Mesenchymal stem cell (in vitro differentiated cells and primary cell): ENCODE data around the gene REX1BD.
"Not testable (repeated sequence)": the region's sequence is repeated elsewhere in the genome, so short reads cannot be mapped to it uniquely, and the experiment has no call there.

Experiments
- DNase-seq: peaks from one replicate; pipeline ENCODE4 v3.0.0-alpha.2; 2013
- H2AFZ ChIP-seq: one replicate; pipeline ENCODE4 v1.6.1; 2013; ENCODE audit warnings: low read depth, mild to moderate bottlenecking, control low read depth, inconsistent platforms, low read length, moderate library complexity
- H2AK5ac ChIP-seq: 2 replicates; pipeline ENCODE4 v1.6.1; 2013; ENCODE audit warnings: low read length, moderate library complexity, mild to moderate bottlenecking, inconsistent platforms; ENCODE audit not compliant: severe bottlenecking
- H2BK120ac ChIP-seq: one replicate; pipeline ENCODE4 v1.6.1; 2013; ENCODE audit warnings: low read depth, mild to moderate bottlenecking, inconsistent platforms, low read length, moderate library complexity
- H2BK12ac ChIP-seq, 2 experiments: one replicate each; pipeline ENCODE4 v1.6.1; 2013; ENCODE audit warnings: inconsistent platforms in 2 of 2, low read length in 2 of 2, mild to moderate bottlenecking in 2 of 2, moderate library complexity in 2 of 2, control low read depth in 1 of 2
- H2BK15ac ChIP-seq: one replicate; pipeline ENCODE4 v1.6.1; 2013; ENCODE audit warnings: mild to moderate bottlenecking, low read depth, inconsistent platforms; ENCODE audit not compliant: poor library complexity, severe bottlenecking
- H2BK5ac ChIP-seq: 2 replicates; pipeline ENCODE4 v1.6.1; 2013; ENCODE audit warnings: low read depth, mild to moderate bottlenecking, low read length, control low read depth, inconsistent platforms; ENCODE audit not compliant: poor library complexity, severe bottlenecking
- H3K14ac ChIP-seq, 2 experiments: one replicate each; pipeline ENCODE4 v1.6.1; 2013; ENCODE audit warnings: inconsistent platforms in 2 of 2, low read length in 2 of 2, control low read depth in 1 of 2, mild to moderate bottlenecking in 1 of 2, moderate library complexity in 1 of 2
- H3K18ac ChIP-seq, 2 experiments: one replicate each; pipeline ENCODE4 v1.6.1; 2013; ENCODE audit warnings: inconsistent platforms in 2 of 2, low read length in 2 of 2, control low read depth in 1 of 2, low read depth in 1 of 2, mild to moderate bottlenecking in 1 of 2
- H3K23ac ChIP-seq, 2 experiments: one replicate each; pipeline ENCODE4 v1.6.1; 2013; ENCODE audit warnings: inconsistent platforms in 2 of 2, low read length in 2 of 2, mild to moderate bottlenecking in 2 of 2, moderate library complexity in 2 of 2, control low read depth in 1 of 2
- H3K27ac ChIP-seq: 2 replicates; pipeline ENCODE4 v1.5.1; 2013; ENCODE audit warnings: mild to moderate bottlenecking, moderate library complexity, low read length, control low read depth, inconsistent platforms; ENCODE audit not compliant: poor library complexity, severe bottlenecking
- H3K27me3 ChIP-seq, 2 experiments: 2 replicates each; pipeline versions ENCODE4 v1.6.1 to v1.7.0; 2013; ENCODE audit warnings: low read length in 2 of 2, mild to moderate bottlenecking in 2 of 2, moderate library complexity in 2 of 2, control low read depth in 1 of 2, inconsistent platforms in 1 of 2; ENCODE audit not compliant: control insufficient read depth in 1 of 2, insufficient read depth in 1 of 2
- H3K36me3 ChIP-seq, 2 experiments: 2 replicates each; pipeline versions ENCODE4 v1.6.1 to v1.7.0; 2013; ENCODE audit warnings: low read length in 2 of 2, control low read depth in 1 of 2, inconsistent platforms in 1 of 2, low read depth in 1 of 2, mild to moderate bottlenecking in 1 of 2; ENCODE audit not compliant: insufficient read depth in 2 of 2, control insufficient read depth in 1 of 2
- H3K4ac ChIP-seq, 2 experiments: one replicate each; pipeline ENCODE4 v1.6.1; 2013; ENCODE audit warnings: inconsistent platforms in 2 of 2, low read length in 2 of 2, mild to moderate bottlenecking in 2 of 2, moderate library complexity in 2 of 2, control low read depth in 1 of 2, low read depth in 1 of 2
- H3K4me1 ChIP-seq: 2 replicates; pipeline ENCODE4 v1.6.1; 2013; ENCODE audit warnings: low read depth, low read length, control low read depth; ENCODE audit not compliant: control insufficient read depth, insufficient read depth
- H3K4me2 ChIP-seq: 2 replicates; pipeline ENCODE4 v1.6.1; 2013; ENCODE audit warnings: low read length, mild to moderate bottlenecking, inconsistent platforms; ENCODE audit not compliant: poor library complexity, severe bottlenecking
- H3K4me3 ChIP-seq, 2 experiments: 2 replicates each; pipeline versions ENCODE4 v1.5.1 to v1.7.0; 2013; ENCODE audit warnings: low read length in 2 of 2, mild to moderate bottlenecking in 2 of 2, control low read depth in 1 of 2, low read depth in 1 of 2; ENCODE audit not compliant: insufficient read depth in 1 of 2
- H3K79me1 ChIP-seq: replicated peaks from 2 replicates; pipeline ENCODE4 v1.6.1; 2013; ENCODE audit warnings: mild to moderate bottlenecking, control low read depth, low read length, inconsistent platforms; ENCODE audit not compliant: poor library complexity, severe bottlenecking
- H3K9ac ChIP-seq: 2 replicates; pipeline ENCODE4 v1.7.0; 2013; ENCODE audit warnings: mild to moderate bottlenecking, low read length, moderate library complexity
- H3K9me3 ChIP-seq: 2 replicates; pipeline ENCODE4 v1.7.0; 2013; ENCODE audit warnings: mild to moderate bottlenecking, low read length; ENCODE audit not compliant: control insufficient read depth
- H4K8ac ChIP-seq: one replicate; pipeline ENCODE4 v1.6.1; 2013; ENCODE audit warnings: inconsistent platforms, mild to moderate bottlenecking, low read length, moderate library complexity
- H4K91ac ChIP-seq: one replicate; pipeline ENCODE4 v1.6.1; 2013; ENCODE audit warnings: mild to moderate bottlenecking, low read length, inconsistent platforms
- WGBS: methylation state at CpG from one replicate; pipeline ENCODE4 v1.1.7; 2013; ENCODE audit warnings: mixed read lengths; 5-methylcytosine and 5-hydroxymethylcytosine counted together

REX1BD gene

DNA sequence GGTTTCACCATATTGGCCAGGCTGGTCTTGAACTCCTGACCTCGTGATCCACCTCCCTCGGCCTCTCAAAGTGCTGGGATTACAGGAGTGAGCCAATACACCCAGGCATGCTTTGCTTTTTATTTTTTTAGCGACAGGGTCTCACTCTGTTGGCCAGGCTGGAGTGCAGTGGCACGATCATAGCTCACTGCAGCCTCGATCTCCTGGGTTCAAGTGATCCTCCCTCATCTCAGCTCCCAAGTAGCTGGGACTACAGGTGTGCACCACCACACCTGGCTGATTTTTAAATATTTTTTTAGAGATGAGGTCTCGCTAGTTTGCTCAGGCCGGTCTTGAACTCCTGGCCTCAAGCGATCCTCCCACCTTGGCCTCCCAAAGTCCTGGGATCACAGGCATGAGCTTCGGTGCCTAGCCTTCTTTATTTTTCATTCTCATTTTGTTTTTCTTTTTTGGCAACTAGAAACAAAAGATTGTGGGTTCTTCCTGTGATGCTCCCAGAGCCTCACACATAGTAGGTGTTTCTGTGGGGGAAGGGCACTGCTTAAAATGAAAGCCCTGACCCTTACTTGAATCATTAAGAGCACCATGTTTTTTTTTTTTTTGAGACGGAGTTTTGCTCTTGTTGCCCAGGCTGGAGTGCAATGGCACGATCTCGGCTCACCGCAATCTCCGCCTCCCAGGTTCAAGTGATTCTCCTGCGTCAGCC lies 12.2 kb downstream of the REX1BD start:
- not testable (repeated sequence) for H3K14ac ChIP-seq, DNase-seq, H4K91ac ChIP-seq, H3K4ac ChIP-seq, H3K9me3 ChIP-seq, H2BK12ac ChIP-seq, H3K79me1 ChIP-seq, H3K4me3 ChIP-seq, H2AK5ac ChIP-seq, H3K27ac ChIP-seq, H2AFZ ChIP-seq, H3K36me3 ChIP-seq, H3K4me2 ChIP-seq, H3K23ac ChIP-seq, H3K18ac ChIP-seq, H2BK120ac ChIP-seq, H2BK5ac ChIP-seq, H4K8ac ChIP-seq, H3K9ac ChIP-seq, H2BK15ac ChIP-seq
- Histone ChIP-seq H3K27me3 (peaks cover 21 to 55% of the 10 kb centered on the region in 2 experiments), H3K4me1 (peaks cover 13% of the 10 kb centered on the region)
- WGBS: 96% methylated on average over 15 of the region's 15 CpGs

DNA sequence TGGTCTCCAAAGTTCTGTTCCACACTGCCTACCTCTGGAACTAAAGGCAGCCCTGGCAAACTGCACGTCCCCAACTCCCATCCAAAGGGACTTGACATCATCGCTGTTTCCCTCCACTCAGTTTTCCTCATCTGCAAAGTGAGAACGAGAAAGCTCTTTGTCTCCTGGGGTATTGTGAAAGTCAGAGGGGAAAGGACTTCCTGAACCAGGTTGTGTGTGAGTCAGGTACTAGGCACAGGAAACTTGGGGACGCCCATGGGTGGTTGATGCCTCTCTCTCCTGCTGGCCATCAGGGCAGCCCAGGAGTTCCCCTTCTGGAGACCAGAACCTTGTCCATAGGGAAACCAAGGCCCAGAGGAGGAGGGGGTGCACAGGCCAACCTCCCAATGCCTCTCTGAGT lies 13.3 kb downstream of the REX1BD start:
- no peak overlapping the region for H4K8ac ChIP-seq
- H3K36me3 ChIP-seq: no peaks in the 10 kb centered on the region
- no peak overlapping the region for H2AK5ac ChIP-seq
- no peak overlapping the region for H3K4ac ChIP-seq
- H2AFZ ChIP-seq: no peak overlapping the region
- H3K27me3 ChIP-seq: peaks cover 18 to 56% of the 10 kb centered on the region in 2 experiments
- H3K18ac ChIP-seq: no peak overlapping the region
- no peak overlapping the region for H3K4me2 ChIP-seq
- 80% methylated on average over 2 of the region's 4 CpGs for WGBS
- H2BK12ac ChIP-seq: no peak overlapping the region
- H2BK120ac ChIP-seq: no peak overlapping the region
- no peaks in the 10 kb centered on the region for H3K9me3 ChIP-seq
- no peak overlapping the region for H3K4me3 ChIP-seq
- no peak overlapping the region for H3K9ac ChIP-seq
- no peak overlapping the region for H2BK15ac ChIP-seq
- no peaks in the 10 kb centered on the region for H3K79me1 ChIP-seq
- H2BK5ac ChIP-seq: no peak overlapping the region
- peaks cover 18% of the 10 kb centered on the region for H3K4me1 ChIP-seq
- DNase-seq: no peak
- H4K91ac ChIP-seq: no peak overlapping the region
- no peak overlapping the region for H3K14ac ChIP-seq
- H3K27ac ChIP-seq: no peak overlapping the region
- no peak overlapping the region for H3K23ac ChIP-seq

DNA sequence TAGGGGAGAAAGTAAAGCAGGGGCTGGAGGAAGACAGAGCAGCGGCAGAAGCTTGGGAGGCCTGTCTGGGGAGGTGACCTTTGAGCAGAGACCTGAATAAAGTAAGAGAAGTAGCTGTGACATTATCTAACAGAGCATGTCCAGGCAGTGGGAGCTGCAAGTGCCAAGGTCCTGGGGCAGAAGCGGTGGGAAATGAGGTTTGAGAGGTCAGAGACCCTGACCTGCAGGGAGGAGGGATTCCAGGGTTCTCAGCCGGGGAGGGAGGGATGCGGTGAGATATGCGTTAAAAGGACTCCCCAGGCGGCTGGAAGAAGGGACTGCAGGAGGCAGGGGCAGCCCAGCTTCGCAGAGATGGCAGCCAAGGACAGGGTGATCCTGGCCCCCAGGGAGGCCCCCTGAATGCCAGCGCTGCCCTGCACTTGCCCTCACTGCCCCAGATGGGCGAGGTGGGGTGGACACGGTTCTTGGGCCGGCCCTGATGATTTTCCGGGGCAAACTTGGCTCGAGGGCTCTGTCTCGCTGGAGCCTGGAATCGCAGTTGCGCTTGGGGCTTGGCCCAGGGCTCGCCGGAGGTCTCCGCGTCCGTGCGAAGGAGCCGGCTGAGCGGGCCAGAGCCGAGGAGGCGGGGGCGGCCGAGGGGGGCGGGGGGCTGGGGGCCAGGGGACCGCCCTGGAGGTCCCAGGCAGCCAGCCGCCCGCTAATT lies 14.8 kb downstream of the REX1BD start:
- H3K18ac ChIP-seq: peak overlapping the region in 1 of 2 experiments; percentile 37
- H3K4me2 ChIP-seq: peak overlapping the region; percentile 9
- H2BK120ac ChIP-seq: no peak overlapping the region
- 5% methylated on average over 25 of the region's 32 CpGs for WGBS
- no peaks in the 10 kb centered on the region for H3K9me3 ChIP-seq
- no peak overlapping the region for H4K8ac ChIP-seq
- no peak overlapping the region for H2BK5ac ChIP-seq
- no peak overlapping the region for H3K9ac ChIP-seq
- H3K27ac ChIP-seq: no peak overlapping the region
- no peak overlapping the region for H3K14ac ChIP-seq
- no peaks in the 10 kb centered on the region for H3K79me1 ChIP-seq
- no peak overlapping the region for H2AK5ac ChIP-seq
- peak overlapping the region in 1 of 2 experiments; percentile 33 for H3K4me3 ChIP-seq
- H3K27me3 ChIP-seq: peaks cover 31 to 65% of the 10 kb centered on the region in 2 experiments
- no peak overlapping the region for H2BK12ac ChIP-seq
- no peak overlapping the region for H4K91ac ChIP-seq
- no peak overlapping the region for H3K4ac ChIP-seq
- H3K36me3 ChIP-seq: no peaks in the 10 kb centered on the region
- no peak overlapping the region for H2BK15ac ChIP-seq
- peaks cover 26% of the 10 kb centered on the region for H3K4me1 ChIP-seq
- DNase-seq: peak; percentile 64
- peak overlapping the region in 1 of 2 experiments; percentile 47 for H3K23ac ChIP-seq
- H2AFZ ChIP-seq: no peak overlapping the region

DNA sequence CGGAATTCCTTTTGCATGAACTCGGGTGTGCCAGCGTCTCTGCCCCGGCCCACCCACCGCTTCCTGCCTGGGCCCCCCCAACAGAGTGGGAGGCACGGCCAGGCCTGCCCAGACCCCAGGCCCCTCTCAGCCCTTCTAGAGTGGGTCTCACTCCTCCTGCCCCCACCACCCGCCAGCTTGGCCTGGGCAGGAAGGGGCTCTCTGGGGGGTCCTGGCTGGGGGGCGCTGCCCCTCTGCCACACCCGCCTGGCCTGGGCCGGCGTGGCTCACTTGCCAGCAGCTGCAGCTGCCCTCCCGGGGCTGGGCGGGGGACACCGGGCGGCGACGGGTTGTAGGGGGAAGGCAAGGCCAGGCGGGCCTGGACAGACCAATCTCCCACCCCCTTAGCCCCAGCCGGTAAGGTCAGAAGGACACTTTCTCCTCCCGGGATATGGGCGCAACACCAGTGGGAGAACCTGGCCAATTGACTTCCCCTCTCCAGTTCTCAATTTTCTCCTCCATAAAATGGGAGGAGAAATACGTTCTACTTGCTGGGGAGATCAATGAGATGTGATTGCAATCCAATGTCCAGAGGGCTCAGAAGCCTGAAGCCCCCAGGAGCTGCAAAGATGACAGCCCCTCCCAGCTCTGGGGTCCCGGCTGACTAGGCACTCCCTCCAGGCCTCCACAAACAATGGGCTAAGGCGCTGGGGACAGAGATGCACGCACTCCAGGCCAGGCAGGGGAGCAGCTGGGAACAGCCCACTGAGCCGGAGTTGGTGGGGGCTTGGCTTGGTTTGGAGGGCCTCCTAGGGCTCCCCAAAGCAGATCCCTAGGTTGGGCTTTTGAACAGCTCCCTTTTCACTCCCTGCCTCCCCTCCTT lies 15.6 kb downstream of the REX1BD start:
- Histone ChIP-seq H3K4me3 (no peak overlapping the region), H2BK12ac (no peak overlapping the region), H4K91ac (no peak overlapping the region), H4K8ac (no peak overlapping the region), H3K4me2 (no peak overlapping the region), H3K14ac (no peak overlapping the region), H2BK5ac (no peak overlapping the region), H3K27ac (no peak overlapping the region), H3K9me3 (no peaks in the 10 kb centered on the region), H3K18ac (no peak overlapping the region), H3K36me3 (no peaks in the 10 kb centered on the region), H3K9ac (no peak overlapping the region), H3K4me1 (peaks cover 26% of the 10 kb centered on the region), H3K79me1 (no peaks in the 10 kb centered on the region), H2AK5ac (no peak overlapping the region), H2AFZ (no peak overlapping the region), H3K27me3 (peaks cover 39 to 67% of the 10 kb centered on the region in 2 experiments), H3K23ac (no peak overlapping the region), H2BK120ac (no peak overlapping the region), H3K4ac (no peak overlapping the region), H2BK15ac (peak overlapping the region; percentile 82)
- DNase-seq: no peak
- WGBS: 4% methylated on average over 17 of the region's 26 CpGs
